Measurements from ENCODE around the gene COL23A1. TPM values are rescaled to one million over a fixed set of nuclear protein-coding genes. Genes with fewer than 3 reads are reported as not detected.

COL23A1 gene
- total and polyA plus RNA-seq, 8 donors, result 0.52 to 9.5 (median 7.5) TPM

DNA sequence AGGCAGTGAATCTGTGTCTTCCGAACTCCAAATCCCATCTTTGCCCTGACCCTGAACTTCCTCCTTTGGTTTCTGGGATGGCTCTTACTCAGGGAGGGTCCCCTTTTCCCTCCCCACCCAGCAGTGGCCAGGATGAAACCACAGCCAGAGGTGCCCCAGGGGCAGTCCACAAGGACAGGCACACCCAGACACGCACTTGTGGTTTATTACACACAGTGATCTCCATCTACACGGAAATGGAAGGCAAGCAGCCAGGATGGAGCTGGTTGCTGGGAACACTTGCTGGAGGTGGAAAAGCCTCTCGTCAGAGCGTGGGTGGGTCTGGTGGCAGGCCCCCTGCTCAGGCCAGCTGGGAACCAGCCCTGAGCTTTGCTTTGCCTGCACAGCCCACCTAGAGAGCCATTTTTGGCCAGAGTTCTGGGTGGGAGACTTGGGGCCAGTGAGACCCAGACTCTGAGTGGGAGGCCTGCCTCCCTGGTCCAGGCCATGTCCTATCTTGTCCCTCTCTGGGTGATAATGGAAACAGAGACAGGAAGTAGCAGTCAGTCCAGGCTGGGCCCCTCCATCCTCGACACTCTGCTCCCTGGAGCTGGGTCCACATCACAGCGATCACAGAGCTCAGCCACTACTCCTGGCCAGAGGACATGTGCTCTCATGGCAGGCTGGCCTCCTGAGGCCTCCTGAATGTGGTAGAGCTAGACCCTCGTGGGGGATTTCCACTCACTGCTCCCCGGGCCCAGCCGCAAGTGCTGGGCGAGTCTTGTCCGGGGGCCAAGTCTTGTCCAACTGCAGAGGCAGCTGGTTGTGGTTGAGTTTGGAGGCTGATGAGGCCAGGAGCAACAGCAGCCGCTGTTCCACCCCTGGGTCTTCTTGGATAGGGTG lies 352.5 kb downstream of the COL23A1 start:
- no peak overlapping the region for H3K4me3 ChIP-seq
- no peaks in the 10 kb centered on the region for H3K9me3 ChIP-seq
- H3K27me3 ChIP-seq, result no peaks in the 10 kb centered on the region
- intact Hi-C loops (cut with DNase I), result no loop called here
- TF ChIP-seq, protein P1, sequence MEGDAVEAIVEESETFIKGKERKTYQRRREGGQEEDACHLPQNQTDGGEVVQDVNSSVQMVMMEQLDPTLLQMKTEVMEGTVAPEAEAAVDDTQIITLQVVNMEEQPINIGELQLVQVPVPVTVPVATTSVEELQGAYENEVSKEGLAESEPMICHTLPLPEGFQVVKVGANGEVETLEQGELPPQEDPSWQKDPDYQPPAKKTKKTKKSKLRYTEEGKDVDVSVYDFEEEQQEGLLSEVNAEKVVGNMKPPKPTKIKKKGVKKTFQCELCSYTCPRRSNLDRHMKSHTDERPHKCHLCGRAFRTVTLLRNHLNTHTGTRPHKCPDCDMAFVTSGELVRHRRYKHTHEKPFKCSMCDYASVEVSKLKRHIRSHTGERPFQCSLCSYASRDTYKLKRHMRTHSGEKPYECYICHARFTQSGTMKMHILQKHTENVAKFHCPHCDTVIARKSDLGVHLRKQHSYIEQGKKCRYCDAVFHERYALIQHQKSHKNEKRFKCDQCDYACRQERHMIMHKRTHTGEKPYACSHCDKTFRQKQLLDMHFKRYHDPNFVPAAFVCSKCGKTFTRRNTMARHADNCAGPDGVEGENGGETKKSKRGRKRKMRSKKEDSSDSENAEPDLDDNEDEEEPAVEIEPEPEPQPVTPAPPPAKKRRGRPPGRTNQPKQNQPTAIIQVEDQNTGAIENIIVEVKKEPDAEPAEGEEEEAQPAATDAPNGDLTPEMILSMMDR (IDR thresholded peaks at IDR 0.05), result no peak
- DNase-seq (peak in 1 of 4 donors; percentile 58), ATAC-seq (no peak)
- no peaks in the 10 kb centered on the region for H3K36me3 ChIP-seq
- H3K4me1 ChIP-seq, result peaks cover 29 to 95% of the 10 kb centered on the region in 2 donors
- peak overlapping the region in 1 of 2 donors; percentile 95 for H3K27ac ChIP-seq

DNA sequence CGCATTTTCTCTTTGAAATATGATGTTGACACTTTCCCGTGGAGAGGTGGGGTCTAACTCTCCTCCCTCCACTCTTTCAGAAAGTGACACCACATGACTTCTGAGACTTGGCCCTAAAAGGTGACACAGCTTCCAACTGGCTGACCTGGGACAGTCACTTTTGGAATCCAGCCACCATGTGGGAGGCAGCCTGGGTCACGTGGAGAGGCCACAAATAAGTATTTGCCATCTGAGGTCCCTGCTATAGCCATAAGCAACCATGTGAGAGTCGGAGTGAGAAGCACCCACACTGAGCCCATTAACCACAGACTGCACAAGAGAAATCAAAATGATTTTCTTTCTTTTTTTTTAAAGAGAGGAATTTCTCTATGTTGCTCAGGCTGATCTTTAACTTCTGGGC lies 353.5 kb downstream of the COL23A1 start:
- H3K36me3 ChIP-seq, result no peaks in the 10 kb centered on the region
- H3K4me1 ChIP-seq, result peaks cover 32 to 93% of the 10 kb centered on the region in 2 donors
- H3K9me3 ChIP-seq, result no peaks in the 10 kb centered on the region
- H3K27me3 ChIP-seq, result no peaks in the 10 kb centered on the region
- peak in 3 of 4 donors; percentile 45 to 71 (median 69) for DNase-seq
- H3K4me3 ChIP-seq, result no peak overlapping the region
- peak; percentile 9 for ATAC-seq
- TF ChIP-seq, protein P1 (IDR thresholded peaks at IDR 0.05), result no peak
- peak overlapping the region in 1 of 2 donors; percentile 95 for H3K27ac ChIP-seq
- intact Hi-C loops (cut with DNase I), result no loop called here

DNA sequence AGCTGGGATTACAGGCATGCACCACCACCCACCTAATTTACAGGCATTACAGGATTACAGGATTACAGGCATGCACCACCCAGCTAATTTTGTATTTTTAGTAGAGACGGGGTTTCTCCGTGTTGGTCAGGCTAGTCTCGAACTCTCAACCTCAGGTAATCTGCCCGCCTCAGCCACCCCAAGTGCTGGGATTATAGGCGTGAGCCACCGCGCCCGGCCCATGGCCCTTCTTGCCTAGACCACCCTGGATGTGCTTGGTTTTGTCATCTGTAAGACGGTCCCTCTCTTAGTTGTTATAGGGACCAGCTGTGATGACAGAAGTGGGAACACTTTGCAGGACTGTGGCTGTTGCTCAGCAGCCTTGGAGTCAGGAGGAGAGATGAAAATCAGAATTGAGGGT lies 354.1 kb downstream of the COL23A1 start:
- intact Hi-C loops (cut with DNase I), result no loop called here
- H3K4me1 ChIP-seq, result peaks cover 38 to 93% of the 10 kb centered on the region in 2 donors

DNA sequence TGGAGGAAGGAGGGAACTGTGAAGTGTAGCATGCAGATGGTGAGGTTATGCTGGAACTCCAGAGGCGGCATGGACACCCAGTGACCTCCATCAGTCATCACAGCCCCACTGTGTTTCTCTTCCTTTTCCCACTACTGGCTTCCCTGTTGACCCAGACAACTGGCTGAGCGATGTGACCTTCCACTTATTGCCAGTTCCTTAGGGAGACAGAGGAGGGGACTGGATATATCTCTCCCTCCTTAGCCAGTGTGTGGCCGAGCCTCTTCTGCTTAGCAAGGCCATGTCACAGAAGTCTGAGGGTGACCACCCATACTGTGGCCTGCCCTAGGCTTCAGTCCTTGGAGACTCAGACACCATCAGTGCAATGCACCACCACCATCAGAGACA lies 354.6 kb downstream of the COL23A1 start:
- intact Hi-C loops (cut with DNase I), result no loop called here
- Histone ChIP-seq H3K27me3 (no peaks in the 10 kb centered on the region), H3K9me3 (no peaks in the 10 kb centered on the region), H3K36me3 (peaks cover 0 to 8% of the 10 kb centered on the region in 2 donors), H3K27ac (no peak overlapping the region), H3K4me1 (peaks cover 40 to 93% of the 10 kb centered on the region in 2 donors), H3K4me3 (no peak overlapping the region)
- no peak for ATAC-seq
- TF ChIP-seq, protein P1 (IDR thresholded peaks at IDR 0.05), result no peak
- DNase-seq, result peak in 1 of 4 donors; percentile 2

More for the DNA sequence above, 354.1 kb downstream of the COL23A1 start:
- DNase-seq (peak in 1 of 4 donors; percentile 43), ATAC-seq (no peak)
- Histone ChIP-seq H3K27ac (peak overlapping the region in 1 of 2 donors; percentile 95), H3K4me3 (no peak overlapping the region), H3K36me3 (peaks cover 0 to 3% of the 10 kb centered on the region in 2 donors), H3K27me3 (no peaks in the 10 kb centered on the region), H3K9me3 (no peaks in the 10 kb centered on the region)
- TF ChIP-seq, protein P1 (IDR thresholded peaks at IDR 0.05), result no peak
